Measurements from ENCODE around the gene MAD1L1.

The MAD1L1 gene

DNA sequence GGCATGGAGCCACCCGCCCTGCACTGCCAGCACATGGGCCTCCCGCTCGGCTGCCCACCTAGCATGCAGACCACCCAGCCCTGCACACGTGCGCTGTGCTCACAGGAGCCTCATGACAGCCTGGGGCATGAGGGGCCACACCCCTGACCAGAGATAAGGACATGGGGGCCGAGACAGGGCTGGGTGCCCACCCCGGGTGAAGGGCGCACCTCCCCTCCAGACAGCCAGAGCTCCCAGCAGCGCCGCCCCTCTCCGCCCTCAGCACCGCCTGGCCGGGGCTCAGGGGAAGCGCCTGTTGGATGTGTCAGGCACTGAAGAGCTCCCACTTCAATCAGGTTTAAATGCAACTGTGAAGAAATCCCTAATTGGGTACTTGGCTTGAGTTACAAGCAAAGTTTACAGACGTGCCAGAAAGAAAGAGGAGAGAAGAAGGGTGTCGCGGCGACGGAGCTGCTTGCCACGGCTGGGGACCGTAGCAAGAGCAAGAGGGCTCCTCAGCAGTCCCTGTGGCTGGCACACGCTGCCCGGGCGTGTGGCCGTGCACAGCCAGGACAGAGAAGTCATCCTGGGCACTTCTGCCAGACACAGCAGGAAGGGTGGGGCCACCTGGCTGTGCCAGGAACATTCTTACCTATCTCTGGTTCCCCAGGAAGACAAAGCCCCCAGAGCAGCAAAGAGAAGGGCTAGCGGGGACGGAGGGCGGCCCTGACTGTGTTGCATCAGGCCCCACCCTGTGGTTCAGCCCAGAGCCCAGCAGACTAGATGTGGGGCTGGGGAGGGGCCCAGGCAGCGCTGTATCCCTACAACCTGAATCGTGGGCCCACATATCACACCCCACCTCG is 315.3 kb downstream of the MAD1L1 start:
- no peak for DNase-seq

DNA sequence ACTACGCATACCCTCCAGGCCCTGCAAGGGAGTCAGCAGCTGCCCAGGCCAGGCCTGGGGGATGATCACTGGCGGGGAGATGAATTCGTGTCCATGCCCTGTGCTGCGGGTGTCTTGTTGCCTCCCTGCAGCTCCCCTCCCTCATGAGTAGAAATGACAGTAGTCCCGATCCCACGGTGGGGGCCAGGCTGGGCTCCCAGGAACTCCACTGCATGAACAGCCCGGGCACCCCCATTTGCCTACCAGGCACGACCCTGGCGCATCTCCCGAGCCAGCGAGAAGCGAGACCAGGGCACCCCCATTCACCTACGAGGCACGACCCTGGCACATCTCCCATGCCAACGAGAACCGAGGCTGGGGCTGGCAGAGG is 316.2 kb downstream of the MAD1L1 start:
- DNase-seq, result no peak

DNA sequence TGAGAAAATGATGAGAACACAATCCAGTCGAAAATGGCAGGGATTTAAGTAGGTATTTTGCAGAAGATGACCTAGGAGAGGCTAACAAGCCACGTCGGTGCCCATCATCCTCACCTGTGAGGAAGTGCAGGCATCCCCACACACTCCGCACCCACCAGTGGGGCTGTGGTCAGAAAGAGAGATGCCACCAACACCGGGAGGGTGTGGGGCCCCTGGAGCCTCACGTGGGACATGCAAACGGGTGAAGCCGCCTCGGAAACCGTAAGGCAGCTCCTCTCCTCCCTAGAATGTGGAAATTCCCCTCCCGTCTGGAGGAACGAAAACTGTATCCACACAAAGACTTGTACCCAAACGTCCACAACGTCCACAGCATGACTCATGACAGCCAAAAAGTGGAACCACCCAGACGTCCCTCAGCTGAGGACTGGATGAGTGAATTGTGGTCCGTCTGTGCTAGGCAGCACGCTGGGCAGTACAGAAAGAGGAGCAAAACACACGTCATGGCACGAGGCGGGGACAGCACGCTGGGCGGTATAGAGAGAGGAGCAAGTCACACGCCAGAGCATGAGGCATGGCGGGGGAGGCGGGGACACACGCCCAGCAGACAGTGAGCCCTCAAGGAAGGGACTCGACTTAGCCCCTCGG is 316.7 kb downstream of the MAD1L1 start:
- no peak for DNase-seq

DNA sequence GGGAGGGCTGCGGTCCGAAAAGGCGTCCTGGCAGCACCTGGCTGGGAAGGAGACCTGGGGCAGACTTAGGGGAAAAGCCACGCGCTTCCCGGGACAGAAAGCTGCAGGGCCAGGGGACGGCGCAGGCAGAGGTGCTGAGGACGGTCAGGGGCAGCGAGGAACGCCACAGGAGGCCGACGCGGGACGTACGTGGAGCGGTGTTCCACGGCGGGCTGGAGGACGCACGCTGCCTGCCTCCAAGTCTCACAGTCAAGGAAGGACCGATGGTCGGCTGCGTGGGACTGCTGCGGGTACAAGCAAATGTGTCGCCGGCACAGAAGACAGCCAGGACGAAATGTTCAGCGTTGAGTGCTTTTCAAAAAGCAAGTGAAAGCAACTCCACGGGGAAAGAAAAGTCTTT is 317.4 kb downstream of the MAD1L1 start:
- no peak for DNase-seq

DNA sequence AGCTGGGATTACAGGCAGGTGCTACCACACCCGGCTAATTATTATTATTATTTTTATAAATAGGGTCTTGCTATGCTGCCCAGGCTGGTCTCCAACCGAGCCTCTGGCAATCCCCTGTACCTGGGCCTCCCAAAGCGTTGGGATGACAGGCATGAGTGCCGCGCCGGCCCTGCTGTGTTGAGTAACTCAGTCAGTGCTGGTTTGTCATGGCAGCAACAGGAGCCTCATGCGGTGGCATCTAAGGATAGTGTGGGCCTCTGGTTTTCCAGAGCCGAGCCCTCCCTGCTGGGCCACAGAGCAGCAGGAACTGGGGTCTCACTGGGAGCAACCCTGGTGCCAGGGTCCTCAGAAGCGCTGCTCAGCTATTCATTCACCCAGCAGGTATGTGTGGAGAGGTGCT is 318.0 kb downstream of the MAD1L1 start:
- no peak for DNase-seq

DNA sequence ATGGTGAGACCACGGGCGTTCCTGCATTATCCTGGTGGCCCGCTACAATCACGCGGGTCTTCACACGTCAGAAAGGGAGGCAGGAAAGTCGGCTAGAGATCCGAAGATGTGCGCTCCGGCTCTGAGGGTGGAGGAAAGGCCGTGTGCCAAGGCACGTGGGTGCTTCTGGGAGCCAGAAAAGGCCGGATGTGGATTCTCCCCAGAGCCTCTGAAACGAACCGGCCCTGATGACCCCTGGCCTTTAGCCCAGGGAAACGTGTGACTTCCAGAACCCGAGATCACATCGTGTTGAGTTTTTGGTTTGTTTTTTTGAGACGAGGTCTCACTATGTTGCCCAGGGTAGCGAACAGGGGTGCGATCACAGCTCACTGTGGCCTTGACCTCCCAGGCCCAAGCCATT is 318.4 kb downstream of the MAD1L1 start:
- DNase-seq, result no peak

DNA sequence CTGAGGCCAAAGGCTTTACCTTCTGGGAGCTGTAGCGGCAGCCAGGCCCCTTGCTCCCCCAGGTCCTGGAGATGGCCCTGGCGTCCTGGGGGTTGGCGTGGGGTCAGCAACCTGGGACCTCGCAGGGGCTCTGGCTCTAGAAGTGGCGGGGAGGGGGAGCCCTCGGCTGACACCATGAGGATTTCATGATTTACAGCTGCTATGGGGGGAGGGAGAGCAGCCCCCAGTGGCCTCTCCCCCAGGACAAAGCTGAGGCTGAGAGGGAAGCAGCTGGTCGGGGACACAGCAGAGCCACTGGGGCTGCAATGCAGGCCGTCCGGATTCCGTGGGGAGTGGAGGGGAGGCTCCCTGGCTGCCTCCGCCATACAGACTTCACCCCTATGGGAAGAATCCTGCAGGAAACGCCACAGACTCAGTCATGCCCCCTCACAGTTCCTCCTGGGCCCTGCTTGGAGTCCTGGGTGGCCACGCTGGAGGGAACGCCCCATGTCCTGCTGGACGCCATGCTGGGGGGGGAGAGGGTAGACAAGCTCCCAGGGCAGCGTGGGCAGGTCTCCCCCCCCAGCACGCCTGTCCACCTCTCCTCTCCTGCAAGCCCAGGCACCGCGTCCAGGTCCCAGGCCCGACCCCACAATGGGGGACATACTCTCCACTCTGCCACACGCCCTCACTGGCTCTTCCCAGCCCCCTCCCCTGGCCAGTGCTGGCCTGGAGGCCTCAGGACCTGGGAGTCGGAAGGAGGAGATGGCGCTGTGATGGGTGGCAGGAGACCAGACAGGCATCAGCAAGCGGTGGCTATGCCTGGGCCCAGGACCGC is 319.1 kb downstream of the MAD1L1 start:
- no peak for DNase-seq

DNA sequence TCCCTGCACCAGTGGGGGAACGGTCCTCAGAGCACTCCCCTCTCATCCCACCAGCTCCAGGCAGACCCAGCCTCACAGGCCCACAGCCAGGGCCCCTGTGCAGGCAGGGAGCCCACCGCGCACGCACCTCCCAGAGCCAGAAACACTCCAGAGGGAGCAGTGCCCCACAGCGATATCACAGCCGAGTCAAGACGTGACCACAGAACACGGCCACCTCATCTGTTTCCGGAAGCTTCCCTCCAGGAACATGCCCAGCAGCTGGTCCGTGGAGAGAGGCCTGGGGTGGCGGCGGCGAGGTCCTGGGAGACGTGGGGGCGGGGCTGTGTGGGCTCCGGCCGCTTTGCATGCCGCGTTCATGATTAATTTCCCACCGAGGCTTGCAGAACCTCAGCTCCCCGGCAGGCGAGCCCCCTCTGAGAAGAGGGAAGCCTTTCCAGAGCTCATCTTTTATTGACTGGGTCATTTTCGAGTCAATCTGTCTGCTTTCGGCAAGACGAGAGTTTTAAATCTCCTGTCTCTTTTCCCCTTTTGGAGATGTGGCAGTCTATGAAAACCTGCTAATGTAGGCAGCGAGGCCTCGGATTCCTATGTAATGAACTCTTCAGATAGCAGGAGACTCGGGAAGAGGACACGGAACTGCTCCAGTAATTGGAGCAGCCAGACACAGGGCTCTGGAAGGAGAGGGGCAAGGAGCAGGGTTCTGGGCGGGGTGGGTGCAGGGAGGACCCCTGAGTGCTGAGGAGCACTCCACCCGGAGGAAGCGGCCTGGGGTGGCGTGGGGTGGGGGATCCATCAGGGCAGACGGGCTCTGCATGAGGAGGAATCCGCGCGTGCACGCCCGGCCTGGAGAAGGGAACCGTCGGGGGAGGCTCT is 319.9 kb downstream of the MAD1L1 start:
- DNase-seq, result no peak

DNA sequence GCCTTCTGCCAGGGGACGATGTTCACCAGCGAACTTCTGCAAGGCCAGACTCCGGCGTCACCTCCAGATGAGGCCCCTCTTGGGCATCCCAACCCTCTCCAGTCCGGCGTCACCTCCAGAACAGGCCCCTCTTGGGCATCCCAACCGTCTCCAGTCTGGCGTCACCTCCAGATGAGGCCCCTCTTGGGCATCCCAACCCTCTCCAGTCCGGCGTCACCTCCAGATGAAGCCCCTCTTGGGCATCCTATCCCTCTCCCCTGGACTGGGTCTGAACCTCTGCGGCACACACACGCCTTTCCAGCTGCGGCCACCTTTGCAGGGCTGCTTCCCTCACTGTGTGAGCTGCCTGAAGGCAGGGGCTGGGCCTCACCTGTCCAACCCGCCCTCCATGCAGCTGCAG is 321.2 kb downstream of the MAD1L1 start:
- no peak for DNase-seq

DNA sequence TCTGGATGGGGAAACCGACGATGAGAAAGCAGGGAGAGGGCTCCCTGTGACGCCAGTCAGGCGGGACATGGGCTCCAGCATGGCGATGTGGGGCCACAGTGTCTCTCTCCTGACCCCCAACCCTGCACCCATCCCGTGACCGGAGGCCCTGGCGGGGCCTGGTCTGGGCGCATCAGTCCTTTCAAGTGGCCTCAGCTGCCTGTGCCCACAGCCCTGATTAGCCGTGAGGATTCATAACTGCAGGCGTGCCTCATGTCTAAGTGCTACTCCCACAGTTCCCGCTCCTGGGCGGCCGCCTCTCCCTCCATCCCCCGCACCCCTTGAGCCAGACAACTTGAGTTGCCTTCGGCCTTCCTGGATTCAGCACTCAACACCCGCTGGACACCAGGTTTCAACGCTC is 321.9 kb downstream of the MAD1L1 start:
- no peak for DNase-seq

DNA sequence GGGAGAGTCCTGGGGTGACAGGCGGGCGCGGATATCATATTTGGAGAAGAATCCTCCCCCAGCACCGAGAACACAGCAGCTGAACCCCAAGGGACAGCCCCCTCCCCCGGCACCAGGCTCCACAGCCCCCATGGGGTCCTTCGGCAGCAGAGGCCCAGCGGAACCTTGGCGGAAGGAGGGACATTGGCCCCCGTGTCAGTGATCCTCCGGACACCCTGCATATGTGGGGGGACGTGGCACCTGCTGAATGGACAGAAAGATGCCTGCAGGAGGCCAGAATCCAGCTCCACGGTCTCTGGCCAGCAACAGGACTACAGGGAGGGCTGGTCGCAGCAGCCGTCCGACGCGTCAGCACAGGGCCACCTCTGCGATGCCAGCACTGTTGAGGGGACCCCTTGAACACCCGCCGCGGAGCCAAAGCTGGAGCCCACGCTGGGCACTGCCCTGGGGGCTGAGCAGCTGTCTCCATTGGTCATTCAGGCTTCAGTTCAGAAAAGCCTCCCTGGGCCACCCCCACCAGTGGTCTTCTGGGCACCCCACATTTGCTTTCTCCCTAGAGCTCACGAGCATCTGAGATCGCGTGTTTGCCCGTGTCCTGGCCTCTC is 322.6 kb downstream of the MAD1L1 start:
- DNase-seq, result no peak

DNA sequence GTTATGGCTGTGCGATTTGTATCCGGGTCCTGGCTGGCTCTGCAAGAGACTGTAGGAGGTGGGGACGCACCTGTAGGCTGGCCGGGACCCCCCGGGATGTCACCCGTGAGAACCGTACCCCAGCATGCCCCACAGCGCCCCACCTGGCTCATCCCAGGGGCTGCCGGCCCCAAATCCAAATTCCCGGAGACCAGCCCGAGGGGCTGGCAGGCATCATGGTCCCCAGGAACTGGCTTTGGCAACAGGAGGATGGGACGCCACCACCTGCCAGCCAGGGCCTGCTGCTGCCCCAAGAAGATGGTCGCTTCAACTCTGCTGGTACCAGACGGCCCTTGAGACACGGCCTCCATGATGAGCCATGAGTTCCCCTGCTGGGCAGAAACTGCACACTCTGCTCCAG is 323.3 kb downstream of the MAD1L1 start:
- DNase-seq, result no peak

DNA sequence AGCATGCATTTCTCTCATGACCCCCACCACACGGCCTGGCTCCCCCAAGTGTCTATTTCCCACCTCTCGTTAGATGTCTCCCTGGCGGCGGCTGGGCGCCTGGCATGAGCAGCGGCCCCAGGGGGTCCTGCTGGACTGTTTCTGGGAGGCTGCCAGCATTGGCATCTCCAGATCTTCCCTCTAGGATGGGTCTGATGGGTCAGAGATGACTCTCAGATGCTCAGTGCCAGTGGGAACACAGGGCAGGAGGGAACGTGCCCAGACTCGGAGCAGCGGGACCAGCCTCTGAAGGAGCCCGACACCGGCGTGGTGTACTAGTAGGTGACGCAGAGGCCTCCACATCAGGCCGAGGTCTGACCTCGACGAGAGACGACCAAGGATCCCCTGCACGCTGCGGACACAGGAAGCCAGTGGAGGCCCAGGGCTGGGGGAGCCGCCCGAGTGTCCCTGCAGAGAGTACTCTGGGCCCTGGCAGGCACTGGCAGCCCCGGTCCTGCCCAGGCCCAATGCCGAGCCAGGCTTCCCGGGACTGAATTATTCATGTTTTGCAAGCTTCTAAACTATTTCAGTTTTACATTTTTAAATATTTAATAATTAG is 323.8 kb downstream of the MAD1L1 start:
- no peak for DNase-seq

DNA sequence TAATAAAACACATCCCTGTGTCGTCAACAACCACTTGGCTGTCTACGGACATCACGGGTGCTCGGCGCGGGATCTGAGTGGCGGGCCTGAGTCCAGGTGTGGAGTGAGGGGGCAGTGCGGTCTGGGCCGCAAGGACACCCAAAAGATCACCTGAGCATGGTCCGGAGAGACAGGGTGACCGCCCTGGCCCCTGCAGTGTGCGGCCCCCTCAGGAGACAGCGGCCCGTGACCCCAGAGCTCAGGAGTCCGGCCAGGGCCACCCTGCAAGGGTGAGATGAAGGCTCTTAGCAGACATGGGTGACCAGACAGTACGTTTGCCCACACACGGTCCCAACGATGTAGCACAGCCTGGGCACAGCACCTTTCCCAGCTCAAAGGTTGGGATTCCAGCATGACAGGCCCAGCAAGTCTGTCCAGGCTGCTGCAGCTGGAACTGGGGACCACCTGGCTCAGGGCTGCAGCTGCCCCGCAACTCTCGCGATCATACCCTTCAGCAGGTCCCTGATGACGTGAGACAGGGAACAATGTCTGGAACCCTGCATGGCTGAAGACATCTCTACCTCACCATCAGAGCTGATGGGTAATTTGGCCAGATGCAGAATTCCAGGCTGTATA is 324.9 kb downstream of the MAD1L1 start:
- no peak for DNase-seq

DNA sequence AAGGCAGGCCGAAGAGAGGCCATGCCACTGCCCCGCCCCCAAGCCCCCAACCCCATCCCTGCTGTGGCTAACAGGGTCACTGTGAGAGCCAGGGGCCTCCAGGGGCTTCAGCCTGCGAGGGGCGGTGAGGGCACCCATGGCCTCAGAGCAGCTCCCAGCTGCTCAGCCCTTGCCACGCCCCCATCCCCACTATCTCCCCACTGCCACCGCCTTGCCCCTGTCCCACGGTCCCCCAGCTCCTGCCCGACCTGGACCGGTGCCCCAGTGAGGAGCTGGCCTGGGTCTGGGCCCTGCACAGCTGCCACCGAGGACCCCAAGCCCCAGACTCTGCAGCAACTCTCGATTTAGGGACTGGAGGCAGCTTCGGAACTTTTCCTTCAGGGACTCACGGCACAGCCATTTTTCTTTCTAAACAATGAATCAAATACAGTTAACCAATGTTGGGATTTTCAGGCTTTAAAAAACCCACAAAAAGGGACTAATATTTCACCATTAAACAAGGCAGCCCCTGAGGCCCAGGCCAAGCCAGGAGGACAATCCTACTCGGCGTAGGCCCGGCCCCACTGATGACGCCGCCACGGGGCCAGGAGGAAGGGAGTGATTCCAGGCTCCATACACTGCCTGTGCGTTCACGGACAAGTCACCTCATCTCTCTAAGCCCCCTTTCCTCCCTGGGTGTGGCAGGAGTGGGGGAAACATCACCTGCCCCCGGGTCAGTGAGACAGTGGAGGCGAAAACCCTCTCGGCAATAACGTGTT is 325.6 kb downstream of the MAD1L1 start:
- no peak for DNase-seq

DNA sequence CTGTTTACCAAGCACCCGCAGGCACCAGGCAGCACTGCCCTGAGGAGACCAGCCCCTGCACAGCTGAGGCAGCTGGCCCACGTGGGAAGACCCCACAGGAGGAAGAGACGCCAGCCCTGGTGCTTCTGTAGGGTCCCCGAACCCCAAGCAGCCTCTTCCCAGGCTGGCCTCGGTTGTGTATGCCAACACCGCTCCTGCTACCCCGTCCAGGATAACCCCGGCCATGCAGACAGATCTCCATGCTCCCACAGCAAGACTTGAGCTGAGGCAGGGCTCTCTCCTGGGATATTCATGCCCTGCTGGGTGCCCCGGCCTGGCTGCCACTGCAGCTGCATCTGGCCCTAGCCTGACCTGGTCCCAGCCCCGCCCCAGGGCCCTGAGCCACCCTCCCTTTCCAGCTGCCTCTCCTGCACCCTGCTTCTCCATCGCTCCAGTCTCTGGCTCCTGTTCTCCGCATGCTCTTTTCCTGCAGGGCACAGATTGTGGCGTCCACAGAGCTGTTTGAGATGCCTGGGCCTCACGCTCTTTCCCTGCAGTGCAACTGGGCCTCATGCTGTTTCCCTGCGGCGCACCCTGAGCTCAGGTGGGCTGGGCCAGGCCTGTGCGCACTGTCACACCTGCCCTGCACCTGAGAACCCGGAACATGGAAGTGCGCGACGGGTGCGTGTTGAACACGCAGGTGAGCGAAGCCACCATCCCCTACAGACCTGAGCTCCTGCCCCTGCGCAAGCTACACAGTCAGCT is 326.5 kb downstream of the MAD1L1 start:
- DNase-seq, result no peak

DNA sequence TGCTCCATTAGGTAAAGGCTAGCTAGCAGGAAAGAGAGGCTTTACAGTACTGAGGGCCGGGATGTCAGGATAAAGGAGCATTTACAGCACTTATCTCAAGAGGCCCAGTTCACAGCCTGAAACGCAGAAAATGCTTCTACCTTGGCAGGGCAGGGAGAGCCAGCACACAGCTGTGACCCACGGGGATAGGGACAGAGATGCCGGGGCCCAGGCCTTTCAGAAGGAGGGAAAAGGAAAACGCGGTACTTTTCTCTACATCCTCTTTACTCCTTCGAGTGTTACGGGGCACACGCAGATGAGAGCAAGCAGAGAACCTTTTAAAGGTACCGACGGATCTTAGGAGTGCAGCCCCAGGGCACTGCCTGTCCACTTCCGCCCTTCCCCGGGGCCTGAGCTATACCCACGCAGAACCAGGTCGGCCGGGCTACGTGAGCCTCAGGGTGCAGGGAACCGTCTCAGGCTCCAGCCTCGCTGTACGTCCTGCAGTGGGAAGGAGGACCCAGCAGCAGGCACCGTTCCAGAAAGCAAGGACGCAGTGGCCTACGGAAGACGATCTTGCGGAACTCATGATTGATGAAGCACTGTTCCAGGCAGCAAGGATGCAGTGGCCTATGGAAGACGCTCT is 330.4 kb downstream of the MAD1L1 start:
- DNase-seq, result no peak

DNA sequence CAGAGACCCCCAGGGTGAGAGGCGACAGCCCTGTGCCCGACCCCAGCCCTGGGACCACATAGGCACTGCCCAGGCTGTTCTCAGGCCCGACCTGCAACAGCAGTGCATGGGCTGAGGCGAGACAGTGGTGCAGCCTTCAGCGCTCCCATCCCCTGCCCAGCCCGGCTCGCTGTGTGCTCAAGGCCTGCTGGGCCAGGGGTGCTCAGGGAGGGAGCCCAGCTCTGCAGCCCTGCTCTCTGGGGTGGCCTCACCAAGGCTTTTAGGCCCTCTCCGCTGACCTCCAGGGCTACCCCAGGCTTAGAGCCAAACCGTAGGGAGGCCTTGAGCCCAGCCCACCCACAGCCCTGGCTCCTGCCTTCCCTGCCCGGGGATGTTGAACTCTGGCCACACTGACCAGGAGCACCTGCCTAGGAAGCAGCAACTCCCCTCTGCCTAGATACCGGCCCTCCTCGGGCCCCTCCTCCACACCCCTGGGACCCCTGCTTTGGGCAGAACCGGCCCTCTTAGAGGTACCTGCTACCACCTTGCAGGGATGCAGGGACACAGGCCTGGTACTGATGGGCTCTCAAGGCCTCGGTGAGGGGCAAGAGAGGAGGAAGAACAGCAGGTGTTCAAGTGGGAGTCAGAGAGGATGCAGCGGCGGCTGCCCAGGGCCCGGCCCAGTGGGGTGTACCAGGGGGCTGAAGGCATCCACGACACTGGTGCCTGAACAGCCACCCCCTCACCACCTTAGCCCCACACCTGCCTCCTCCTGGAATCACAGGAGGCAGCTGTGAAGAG is 331.1 kb downstream of the MAD1L1 start:
- DNase-seq, result no peak

DNA sequence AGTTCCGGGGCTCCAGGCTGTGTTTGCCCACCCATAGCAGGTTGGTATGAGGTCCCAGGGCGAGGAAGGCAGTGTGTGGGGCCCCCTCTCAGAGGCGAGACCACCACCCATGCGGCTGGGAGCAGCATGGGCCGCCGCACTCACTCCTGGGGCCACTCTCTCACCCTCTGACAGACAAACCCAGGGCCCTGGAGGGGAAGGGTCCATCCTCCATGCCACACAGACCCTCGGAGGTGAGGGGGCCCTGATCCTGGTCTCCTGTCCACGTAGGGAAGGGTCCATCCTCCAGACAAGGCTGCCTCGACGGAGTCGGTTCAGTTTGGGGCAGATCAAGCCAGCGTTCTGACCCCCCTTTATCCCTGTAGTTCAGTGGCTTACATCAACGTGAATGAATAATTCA is 331.9 kb downstream of the MAD1L1 start:
- no peak for DNase-seq

Measured in NCI-H1417 treated with DMSO at 0.1 percent for 48 hours (cell line).